ENCODE results near the gene TAF11L2.
"Not testable (repeated sequence)": the region's sequence is repeated elsewhere in the genome, so short reads cannot be mapped to it uniquely, and the experiment has no call there.

The TAF11L2 gene

GRCh38 chr5:17482790-17483189 is 15.2 kb upstream of the TAF11L2 start:
- no peaks in the 10 kb centered on the region for H3K9me3 ChIP-seq (ENCODE audit: control insufficient read depth, low read length)
- H3K4me1 ChIP-seq (ENCODE audit: control insufficient read depth, insufficient read depth, low read length), result peaks cover 5% of the 10 kb centered on the region
- H3K27ac ChIP-seq (ENCODE audit: insufficient read depth, low read depth, low read length, poor library complexity, severe bottlenecking), result no peak overlapping the region
- no peaks in the 10 kb centered on the region for H3K36me3 ChIP-seq (ENCODE audit: control insufficient read depth, insufficient read depth, low read length)
- 82 to 94% methylated on average over 2 of the region's 2 CpGs for WGBS, 2 experiments
- no peaks in the 10 kb centered on the region for H3K27me3 ChIP-seq (ENCODE audit: control insufficient read depth, insufficient read depth, low read length, poor library complexity, severe bottlenecking)
- H3K4me3 ChIP-seq (ENCODE audit: insufficient read depth, low read depth, low read length), result no peak overlapping the region

GRCh38 chr5:17486464-17487173 is 11.4 kb upstream of the TAF11L2 start:
- H3K4me3 ChIP-seq (ENCODE audit: insufficient read depth, low read depth, low read length); H3K9me3 ChIP-seq (ENCODE audit: control insufficient read depth, low read length): not testable (repeated sequence)
- 97% methylated on average over 7 to 8 of the region's 10 CpGs for WGBS, 2 experiments

GRCh38 chr5:17487174-17487512 is 10.9 kb upstream of the TAF11L2 start:
- no peaks in the 10 kb centered on the region for H3K9me3 ChIP-seq (ENCODE audit: control insufficient read depth, low read length)
- no peaks in the 10 kb centered on the region for H3K4me1 ChIP-seq (ENCODE audit: control insufficient read depth, insufficient read depth, low read length)
- no peaks in the 10 kb centered on the region for H3K36me3 ChIP-seq (ENCODE audit: control insufficient read depth, insufficient read depth, low read length)
- no peak overlapping the region for H3K4me3 ChIP-seq (ENCODE audit: insufficient read depth, low read depth, low read length)
- 97 to 100% methylated on average over 1 of the region's 1 CpG for WGBS, 2 experiments
- no peaks in the 10 kb centered on the region for H3K27me3 ChIP-seq (ENCODE audit: control insufficient read depth, insufficient read depth, low read length, poor library complexity, severe bottlenecking)
- no peak overlapping the region for H3K27ac ChIP-seq (ENCODE audit: insufficient read depth, low read depth, low read length, poor library complexity, severe bottlenecking)

More at GRCh38 chr5:17486464-17487173, 11.4 kb upstream of the TAF11L2 start:
- not testable (repeated sequence) for H3K27me3 ChIP-seq (ENCODE audit: control insufficient read depth, insufficient read depth, low read length, poor library complexity, severe bottlenecking); H3K4me1 ChIP-seq (ENCODE audit: control insufficient read depth, insufficient read depth, low read length); H3K36me3 ChIP-seq (ENCODE audit: control insufficient read depth, insufficient read depth, low read length); H3K27ac ChIP-seq (ENCODE audit: insufficient read depth, low read depth, low read length, poor library complexity, severe bottlenecking)

- H3K9me3 ChIP-seq (ENCODE audit: control insufficient read depth, low read length); H3K27ac ChIP-seq (ENCODE audit: insufficient read depth, low read depth, low read length, poor library complexity, severe bottlenecking); H3K27me3 ChIP-seq (ENCODE audit: control insufficient read depth, insufficient read depth, low read length, poor library complexity, severe bottlenecking); H3K36me3 ChIP-seq (ENCODE audit: control insufficient read depth, insufficient read depth, low read length); H3K4me3 ChIP-seq (ENCODE audit: insufficient read depth, low read depth, low read length); H3K4me1 ChIP-seq (ENCODE audit: control insufficient read depth, insufficient read depth, low read length): not testable (repeated sequence)
- 97 to 98% methylated on average over 23 of the region's 23 CpGs for WGBS, 2 experiments
Measured at GRCh38 chr5:17491257-17491656, 6.8 kb upstream of the TAF11L2 start.

- Histone ChIP-seq H3K4me3 (ENCODE audit: insufficient read depth, low read depth, low read length) (no peak overlapping the region), H3K4me1 (ENCODE audit: control insufficient read depth, insufficient read depth, low read length) (no peaks in the 10 kb centered on the region), H3K36me3 (ENCODE audit: control insufficient read depth, insufficient read depth, low read length) (no peaks in the 10 kb centered on the region), H3K27me3 (ENCODE audit: control insufficient read depth, insufficient read depth, low read length, poor library complexity, severe bottlenecking) (no peaks in the 10 kb centered on the region), H3K9me3 (ENCODE audit: control insufficient read depth, low read length) (no peaks in the 10 kb centered on the region), H3K27ac (ENCODE audit: insufficient read depth, low read depth, low read length, poor library complexity, severe bottlenecking) (no peak overlapping the region)
- WGBS, 2 experiments, result 96 to 98% methylated on average over 3 of the region's 3 CpGs
Measured at GRCh38 chr5:17492770-17493169, 5.3 kb upstream of the TAF11L2 start.

- Histone ChIP-seq H3K9me3 (ENCODE audit: control insufficient read depth, low read length) (no peaks in the 10 kb centered on the region), H3K4me1 (ENCODE audit: control insufficient read depth, insufficient read depth, low read length) (no peaks in the 10 kb centered on the region), H3K36me3 (ENCODE audit: control insufficient read depth, insufficient read depth, low read length) (no peaks in the 10 kb centered on the region), H3K27me3 (ENCODE audit: control insufficient read depth, insufficient read depth, low read length, poor library complexity, severe bottlenecking) (no peaks in the 10 kb centered on the region), H3K27ac (ENCODE audit: insufficient read depth, low read depth, low read length, poor library complexity, severe bottlenecking) (no peak overlapping the region), H3K4me3 (ENCODE audit: insufficient read depth, low read depth, low read length) (no peak overlapping the region)
- WGBS, 2 experiments, result 86 to 89% methylated on average over 4 of the region's 4 CpGs
Measured at GRCh38 chr5:17497446-17497845, 585 bp upstream of the TAF11L2 start.

GRCh38 chr5:17511775-17512325 is 13.8 kb downstream of the TAF11L2 start:
- Histone ChIP-seq H3K27me3 (ENCODE audit: control insufficient read depth, insufficient read depth, low read length, poor library complexity, severe bottlenecking) (no peaks in the 10 kb centered on the region), H3K4me3 (ENCODE audit: insufficient read depth, low read depth, low read length) (no peak overlapping the region), H3K27ac (ENCODE audit: insufficient read depth, low read depth, low read length, poor library complexity, severe bottlenecking) (no peak overlapping the region), H3K36me3 (ENCODE audit: control insufficient read depth, insufficient read depth, low read length) (no peaks in the 10 kb centered on the region), H3K9me3 (ENCODE audit: control insufficient read depth, low read length) (no peaks in the 10 kb centered on the region), H3K4me1 (ENCODE audit: control insufficient read depth, insufficient read depth, low read length) (no peaks in the 10 kb centered on the region)
- 94 to 95% methylated on average over 17 of the region's 17 CpGs for WGBS, 2 experiments

- H3K4me1 ChIP-seq (ENCODE audit: control insufficient read depth, insufficient read depth, low read length); H3K27me3 ChIP-seq (ENCODE audit: control insufficient read depth, insufficient read depth, low read length, poor library complexity, severe bottlenecking); H3K9me3 ChIP-seq (ENCODE audit: control insufficient read depth, low read length); H3K4me3 ChIP-seq (ENCODE audit: insufficient read depth, low read depth, low read length); H3K36me3 ChIP-seq (ENCODE audit: control insufficient read depth, insufficient read depth, low read length); H3K27ac ChIP-seq (ENCODE audit: insufficient read depth, low read depth, low read length, poor library complexity, severe bottlenecking): not testable (repeated sequence)
- WGBS, 2 experiments, result 96% methylated on average over 4 to 5 of the region's 12 CpGs
Measured at GRCh38 chr5:17517526-17517925, 19.5 kb downstream of the TAF11L2 start.

- WGBS, 2 experiments, result no CpG with 5 or more reads among the region's 15 CpGs
- H3K36me3 ChIP-seq (ENCODE audit: control insufficient read depth, insufficient read depth, low read length); H3K4me3 ChIP-seq (ENCODE audit: insufficient read depth, low read depth, low read length); H3K4me1 ChIP-seq (ENCODE audit: control insufficient read depth, insufficient read depth, low read length); H3K9me3 ChIP-seq (ENCODE audit: control insufficient read depth, low read length); H3K27me3 ChIP-seq (ENCODE audit: control insufficient read depth, insufficient read depth, low read length, poor library complexity, severe bottlenecking); H3K27ac ChIP-seq (ENCODE audit: insufficient read depth, low read depth, low read length, poor library complexity, severe bottlenecking): not testable (repeated sequence)
Measured at GRCh38 chr5:17518067-17518466, 20.0 kb downstream of the TAF11L2 start, which contains the start of gene TAF11L3. TSS of gene TAF11L3 (plus strand) at chr5:17518367.

- H3K4me1 ChIP-seq (ENCODE audit: control insufficient read depth, insufficient read depth, low read length); H3K9me3 ChIP-seq (ENCODE audit: control insufficient read depth, low read length); H3K36me3 ChIP-seq (ENCODE audit: control insufficient read depth, insufficient read depth, low read length); H3K4me3 ChIP-seq (ENCODE audit: insufficient read depth, low read depth, low read length); H3K27me3 ChIP-seq (ENCODE audit: control insufficient read depth, insufficient read depth, low read length, poor library complexity, severe bottlenecking); H3K27ac ChIP-seq (ENCODE audit: insufficient read depth, low read depth, low read length, poor library complexity, severe bottlenecking): not testable (repeated sequence)
- 91 to 93% methylated on average over 7 of the region's 14 CpGs for WGBS, 2 experiments
Measured at GRCh38 chr5:17519508-17519907, 21.5 kb downstream of the TAF11L2 start.

Data from ectodermal cell (in vitro differentiated cells).